Endometrium (tissue), 2 donors: ENCODE data around the gene MINDY2.
A peak's percentile ranks its signal among the peaks of the same experiment; 100 is the strongest.
"Not testable (repeated sequence)": the region's sequence is repeated elsewhere in the genome, so short reads cannot be mapped to it uniquely, and the experiment has no call there.

Experiments used
- FAIRE-seq: peaks from 2 replicates; lab custom pipeline; 2012; peaks lifted over from hg19 to GRCh38; lab: Jason Lieb, UNC
- donor health status: control.
- donor health status: control.

The MINDY2 gene

GRCh38 chr15:58752716-58753115 lies 18.4 kb upstream of the MINDY2 start:
- FAIRE-seq, result no peak

- FAIRE-seq, result no peak
Observed at GRCh38 chr15:58755350-58755749, 15.8 kb upstream of the MINDY2 start.

GRCh38 chr15:58755956-58756355 lies 15.1 kb upstream of the MINDY2 start:
- no peak for FAIRE-seq

GRCh38 chr15:58758141-58758540 lies 13.0 kb upstream of the MINDY2 start:
- peak; percentile 61 for FAIRE-seq

GRCh38 chr15:58760385-58761009 lies 10.6 kb upstream of the MINDY2 start:
- FAIRE-seq, result no peak

- no peak for FAIRE-seq
Observed at GRCh38 chr15:58761010-58761388, 10.1 kb upstream of the MINDY2 start.

- FAIRE-seq, result no peak
Observed at GRCh38 chr15:58762285-58762684, 8.8 kb upstream of the MINDY2 start.

GRCh38 chr15:58762731-58763130 lies 8.4 kb upstream of the MINDY2 start:
- no peak for FAIRE-seq

- no peak for FAIRE-seq
Observed at GRCh38 chr15:58764468-58764867, 6.6 kb upstream of the MINDY2 start.

GRCh38 chr15:58766290-58766689 lies 4.8 kb upstream of the MINDY2 start:
- FAIRE-seq, result no peak

DNA sequence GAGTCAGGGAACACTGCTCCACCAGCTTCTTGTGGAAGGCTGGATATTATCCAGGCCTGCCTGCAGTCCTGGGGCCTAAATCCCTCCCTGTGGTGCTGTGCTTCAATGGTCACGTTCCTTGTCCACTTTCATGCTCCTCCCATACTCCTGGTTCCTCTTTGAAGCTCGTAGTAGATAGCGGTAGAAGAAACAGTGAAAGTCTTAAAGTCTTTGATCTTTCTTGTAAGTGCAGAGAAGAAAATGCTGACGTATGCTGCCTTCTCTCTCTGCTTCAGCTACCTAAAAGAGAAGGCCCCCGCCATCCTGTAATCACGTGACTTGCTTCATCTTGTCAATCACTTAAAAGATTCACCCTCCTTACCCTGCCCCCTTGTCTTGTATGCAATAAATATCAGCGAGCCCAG lies 2.5 kb upstream of the MINDY2 start:
- not testable (repeated sequence) for FAIRE-seq

DNA sequence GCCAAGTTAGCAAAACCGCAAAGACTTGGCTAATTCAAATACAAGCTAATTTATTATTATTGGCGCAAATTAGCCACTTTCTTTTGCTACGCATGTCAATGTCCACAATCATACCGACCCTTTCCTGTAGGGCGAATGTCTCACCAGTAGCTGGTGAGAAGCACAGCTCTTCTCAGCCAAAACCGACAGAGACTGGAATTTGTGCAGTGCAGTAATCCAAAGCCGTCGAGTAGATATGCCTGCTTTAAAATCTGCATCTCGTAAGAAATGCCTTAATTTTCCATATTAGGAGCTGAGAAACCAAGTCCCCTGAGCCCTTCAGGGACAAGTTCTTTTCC lies 614 bp upstream of the MINDY2 start:
- no peak for FAIRE-seq

DNA sequence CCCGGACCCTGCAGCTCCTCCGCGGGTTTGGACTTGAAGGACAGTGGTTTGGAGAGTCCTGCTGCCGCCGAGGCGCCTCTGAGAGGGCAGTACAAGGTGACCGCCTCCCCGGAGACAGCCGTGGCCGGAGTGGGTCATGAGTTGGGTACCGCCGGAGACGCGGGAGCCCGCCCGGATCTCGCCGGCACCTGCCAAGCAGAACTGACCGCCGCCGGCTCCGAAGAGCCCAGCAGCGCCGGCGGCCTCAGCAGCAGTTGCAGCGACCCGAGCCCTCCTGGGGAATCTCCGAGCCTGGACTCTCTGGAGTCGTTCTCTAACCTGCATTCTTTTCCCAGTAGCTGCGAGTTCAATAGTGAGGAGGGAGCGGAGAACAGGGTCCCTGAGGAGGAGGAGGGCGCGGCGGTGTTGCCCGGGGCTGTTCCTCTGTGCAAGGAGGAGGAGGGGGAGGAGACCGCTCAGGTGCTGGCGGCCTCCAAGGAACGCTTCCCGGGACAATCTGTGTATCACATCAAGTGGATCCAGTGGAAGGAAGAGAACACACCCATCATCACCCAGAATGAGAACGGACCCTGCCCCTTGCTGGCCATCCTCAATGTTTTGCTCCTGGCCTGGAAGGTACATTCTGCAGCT lies 634 bp downstream of the MINDY2 start:
- FAIRE-seq, result no peak

DNA sequence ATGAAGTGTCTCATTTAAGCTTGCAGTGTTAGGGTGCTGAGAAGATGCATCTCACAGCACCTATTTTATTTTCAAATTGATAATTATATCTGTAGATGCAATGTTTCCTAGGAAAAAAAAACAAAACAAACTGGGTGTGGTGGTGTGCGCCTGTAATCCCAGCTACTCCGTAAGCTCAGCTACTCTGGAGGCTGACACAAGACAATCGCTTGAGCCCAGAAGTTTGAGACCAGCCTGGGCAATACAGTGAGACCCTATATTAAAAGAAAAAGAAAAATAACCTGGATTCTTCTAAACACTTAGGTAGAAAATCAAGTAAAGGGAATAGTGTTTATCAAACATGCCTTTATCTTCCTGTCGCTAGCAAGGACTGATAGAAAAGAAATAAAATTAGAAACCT lies 1.9 kb downstream of the MINDY2 start:
- no peak for FAIRE-seq

DNA sequence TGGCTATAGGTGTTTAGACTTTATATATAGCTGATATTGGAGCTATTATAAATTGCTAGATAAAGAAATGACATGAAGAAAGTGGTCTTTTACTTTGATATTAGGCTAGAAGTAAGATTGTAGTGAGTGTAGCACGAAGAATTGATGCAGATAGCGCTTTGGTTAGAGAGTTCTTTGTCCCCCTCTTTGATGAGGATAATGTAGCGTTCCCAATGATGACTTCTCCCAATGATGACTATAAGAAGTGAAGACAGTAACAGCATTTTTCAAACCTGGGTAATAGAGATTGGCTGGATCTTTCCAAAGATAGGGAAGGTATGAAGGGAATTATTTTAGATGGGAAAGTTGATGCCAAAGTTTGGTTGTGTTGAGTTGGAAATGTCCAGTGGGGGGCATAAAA lies 4.3 kb downstream of the MINDY2 start:
- FAIRE-seq, result no peak

GRCh38 chr15:58777107-58777506 lies 6.0 kb downstream of the MINDY2 start:
- no peak for FAIRE-seq

- FAIRE-seq, result no peak
Observed at GRCh38 chr15:58779554-58779953, 8.5 kb downstream of the MINDY2 start.

DNA sequence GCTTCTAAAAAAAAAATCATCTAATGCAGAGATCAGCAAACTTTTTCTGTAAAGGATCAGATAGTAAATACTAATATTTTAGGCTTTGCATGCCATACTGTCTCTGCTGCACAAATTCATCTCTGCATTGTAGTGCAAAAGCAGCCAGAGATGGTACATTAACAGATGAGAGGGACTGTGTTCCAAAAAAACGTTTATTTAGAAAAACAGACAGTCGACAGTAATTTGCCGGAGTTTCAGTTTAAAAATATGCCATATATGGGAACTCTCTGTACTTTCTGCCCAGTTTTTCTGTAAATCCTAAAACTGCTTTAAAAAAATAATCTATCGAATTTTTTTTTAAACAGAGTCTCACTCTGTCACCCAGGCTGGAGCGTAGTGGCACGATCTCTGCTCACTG lies 14.3 kb downstream of the MINDY2 start:
- no peak for FAIRE-seq

- FAIRE-seq, result no peak
Observed at GRCh38 chr15:58788056-58788710, 17.1 kb downstream of the MINDY2 start.

DNA sequence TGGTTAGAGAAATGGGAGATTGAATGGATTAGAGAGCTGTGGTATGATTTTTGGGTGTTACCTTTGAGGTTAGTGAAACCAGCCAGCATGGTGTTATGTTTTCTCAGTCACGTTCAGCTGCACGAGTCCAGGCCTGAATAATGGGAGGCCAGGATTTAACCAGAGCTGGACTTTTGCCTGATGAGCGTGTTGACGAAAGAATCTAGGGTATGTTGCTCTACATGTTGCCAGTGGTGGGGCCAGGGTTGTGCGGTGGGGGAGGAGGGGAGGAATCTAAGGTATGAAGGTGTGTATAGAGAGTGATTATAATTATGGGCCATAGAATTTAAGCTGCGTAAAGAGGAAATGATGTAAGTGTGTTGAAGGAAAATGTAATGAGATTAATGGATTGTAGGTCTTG lies 22.8 kb downstream of the MINDY2 start:
- FAIRE-seq, result no peak

GRCh38 chr15:58795825-58796224 lies 24.7 kb downstream of the MINDY2 start:
- FAIRE-seq, result no peak

GRCh38 chr15:58797505-58797904 lies 26.4 kb downstream of the MINDY2 start:
- FAIRE-seq, result no peak

GRCh38 chr15:58805095-58805494 lies 34.0 kb downstream of the MINDY2 start:
- no peak for FAIRE-seq

DNA sequence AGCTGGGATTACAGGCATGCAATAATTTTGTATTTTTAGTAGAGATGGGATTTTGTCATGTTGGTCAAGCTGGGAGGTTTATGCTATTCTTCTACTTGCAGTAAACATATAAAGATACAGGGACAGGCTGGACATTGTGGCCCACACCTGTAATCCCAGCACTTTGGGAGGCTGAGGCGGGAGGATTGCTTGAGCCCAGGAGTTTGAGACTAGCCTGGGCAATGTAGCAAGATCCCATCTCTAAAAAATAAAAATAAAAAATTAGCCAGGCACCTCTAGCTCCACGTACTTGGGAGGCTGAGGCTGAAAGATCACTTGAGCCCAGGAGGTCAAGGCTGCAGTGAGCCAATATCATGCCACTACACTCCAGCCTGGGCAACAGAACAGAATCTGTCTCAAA lies 52.2 kb downstream of the MINDY2 start:
- not testable (repeated sequence) for FAIRE-seq
